Activated CD4-positive, CD25-positive, alpha-beta regulatory T cell treated with anti-CD3 and anti-CD28 coated beads, Interleukin-2, amount 50 U/mL, for 16 hours (primary cell): ENCODE data around the gene MOB3B.

Experiments
- DNase-seq: peaks from one replicate; pipeline ENCODE4 v3.0.0-alpha.2; 2020; ENCODE audit warnings: low read depth, low spot score

Gene MOB3B

DNA sequence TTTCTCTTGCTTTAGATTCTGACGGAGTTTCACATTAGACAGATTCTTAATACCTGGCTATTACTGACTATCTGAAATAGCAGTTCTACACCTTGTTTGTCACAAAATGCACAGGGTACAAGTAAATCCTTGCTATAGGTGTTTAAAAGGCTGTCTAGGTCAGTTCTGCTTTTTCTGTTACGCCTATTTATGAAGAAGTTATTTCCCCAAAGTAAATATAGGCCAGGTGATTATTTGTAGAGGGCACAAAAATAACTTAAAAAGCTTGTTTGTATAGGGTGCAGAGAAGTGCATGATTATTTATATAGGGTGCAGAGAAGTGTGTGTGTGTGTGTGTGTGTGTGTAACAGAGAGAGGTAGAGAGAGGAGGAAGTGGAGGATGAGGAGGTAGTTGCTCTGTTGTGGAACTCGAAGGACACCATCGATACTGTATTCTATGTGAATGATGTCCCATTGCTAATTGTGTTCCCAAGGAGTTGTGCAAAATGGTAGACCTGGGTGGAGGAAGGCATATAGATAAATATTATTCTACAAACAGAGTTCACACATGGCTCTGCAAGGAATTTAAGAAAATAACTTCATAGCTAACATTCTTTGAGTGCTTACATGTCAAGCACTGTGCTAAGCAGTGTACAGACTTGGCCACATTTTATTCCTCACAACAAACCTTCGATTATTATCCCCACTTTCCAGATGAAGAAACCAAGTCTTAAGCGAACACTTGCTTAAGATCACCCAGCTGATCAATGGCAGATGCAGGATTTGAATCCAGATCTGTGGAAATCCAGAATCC, 136.4 kb downstream of the MOB3B start:
- DNase-seq = no peak

- DNase-seq = no peak
These were observed 137.2 kb downstream of the MOB3B start for GRCh38 chr9:27392451-27392850.

GRCh38 chr9:27391040-27391895, 138.3 kb downstream of the MOB3B start:
- DNase-seq = no peak

DNA sequence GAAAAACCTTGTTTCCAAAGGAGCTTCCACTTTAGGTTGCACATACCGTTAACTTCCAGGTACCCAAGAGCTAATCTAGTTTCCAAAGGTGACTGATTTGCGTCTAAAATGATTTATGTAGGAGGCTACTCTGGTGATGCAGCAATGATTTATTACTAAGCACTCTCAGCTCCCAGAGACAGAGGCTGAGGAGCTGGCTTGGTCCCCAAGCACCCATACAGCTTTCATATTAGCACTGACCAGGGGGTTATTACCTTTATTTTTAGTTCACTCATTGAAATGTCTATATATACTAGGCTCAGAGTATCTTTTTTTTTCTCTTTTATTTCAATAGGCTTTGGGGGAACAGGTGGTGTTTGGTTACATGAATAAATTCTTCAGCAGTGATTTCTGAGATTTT, 141.5 kb downstream of the MOB3B start:
- no peak for DNase-seq

DNA sequence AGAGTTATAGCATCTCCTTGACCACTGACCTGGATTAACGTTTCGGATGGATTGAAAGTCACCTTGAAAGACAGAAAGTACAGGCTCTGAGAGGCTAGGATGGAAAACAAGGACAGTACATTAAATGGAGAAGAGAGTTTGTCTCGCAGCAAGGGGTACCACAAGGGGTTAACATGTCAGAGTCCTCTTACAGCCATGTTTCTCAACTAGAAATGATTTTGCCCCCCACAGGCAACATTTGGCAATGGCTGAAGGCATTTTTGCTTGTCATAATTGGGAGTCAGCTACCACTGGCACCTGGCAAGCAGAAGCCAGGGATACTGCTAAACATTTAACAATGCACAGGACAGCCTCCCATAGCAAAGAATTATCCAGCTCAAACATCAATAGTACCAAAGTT, 141.9 kb downstream of the MOB3B start:
- no peak for DNase-seq

DNA sequence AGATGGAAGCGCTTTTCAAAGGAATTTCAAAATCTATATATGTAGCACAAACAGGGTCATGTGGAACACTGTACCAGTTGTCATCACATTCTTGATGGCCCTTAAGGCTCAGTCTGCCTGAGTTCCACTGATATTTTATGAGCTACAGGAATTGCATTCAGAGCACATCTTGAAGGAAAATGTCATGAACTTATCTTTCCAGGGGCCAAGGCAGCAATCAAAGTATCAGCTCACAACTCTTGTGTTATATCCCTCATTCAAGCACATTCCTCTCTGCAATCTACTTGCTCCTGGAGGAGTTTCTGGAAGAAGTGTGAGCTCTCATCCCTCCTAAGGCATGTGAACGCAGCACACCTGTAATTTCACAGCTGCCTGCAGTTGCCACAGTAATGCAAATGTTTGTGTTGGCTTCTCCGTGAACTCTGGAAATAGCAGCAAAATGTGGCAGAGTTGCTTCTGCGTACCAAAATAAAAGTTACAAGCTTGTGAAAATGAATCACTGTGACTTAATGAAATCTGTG, 143.0 kb downstream of the MOB3B start:
- no peak for DNase-seq

DNA sequence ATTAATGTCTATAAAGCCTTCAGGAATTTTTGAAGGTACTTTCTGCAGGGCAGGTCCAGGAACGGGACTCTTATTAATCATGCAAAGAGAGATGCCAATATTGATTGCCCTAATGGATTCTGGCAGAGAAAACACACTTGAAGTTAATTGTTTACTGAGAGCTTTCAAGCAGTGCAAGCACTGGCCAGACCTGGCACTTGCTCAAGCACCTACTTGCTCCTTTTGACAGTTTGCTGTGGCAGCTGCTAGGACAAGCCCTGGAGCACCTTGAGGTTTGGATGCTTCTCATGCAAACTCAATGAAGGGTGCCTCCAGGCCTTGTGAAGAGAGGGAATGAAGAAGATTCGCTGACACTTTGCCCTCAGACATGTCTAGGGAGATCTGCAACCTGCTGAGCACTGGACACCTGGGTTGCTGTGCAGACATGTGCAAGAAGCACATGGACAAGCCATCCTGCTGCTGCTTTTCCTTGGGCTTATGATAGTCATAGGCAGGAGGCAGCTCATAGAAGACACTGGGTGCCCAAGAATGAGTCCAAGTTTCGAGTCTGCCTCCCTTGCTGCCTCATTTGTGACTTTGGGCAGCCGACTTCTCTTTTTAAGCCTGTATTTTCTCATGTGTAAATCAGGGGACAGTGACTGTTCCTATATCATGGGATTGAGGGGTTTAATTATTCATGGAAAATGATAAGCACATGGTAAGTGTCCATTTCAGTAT, 143.8 kb downstream of the MOB3B start:
- no peak for DNase-seq

GRCh38 chr9:27384262-27385014, 145.2 kb downstream of the MOB3B start:
- no peak for DNase-seq

DNA sequence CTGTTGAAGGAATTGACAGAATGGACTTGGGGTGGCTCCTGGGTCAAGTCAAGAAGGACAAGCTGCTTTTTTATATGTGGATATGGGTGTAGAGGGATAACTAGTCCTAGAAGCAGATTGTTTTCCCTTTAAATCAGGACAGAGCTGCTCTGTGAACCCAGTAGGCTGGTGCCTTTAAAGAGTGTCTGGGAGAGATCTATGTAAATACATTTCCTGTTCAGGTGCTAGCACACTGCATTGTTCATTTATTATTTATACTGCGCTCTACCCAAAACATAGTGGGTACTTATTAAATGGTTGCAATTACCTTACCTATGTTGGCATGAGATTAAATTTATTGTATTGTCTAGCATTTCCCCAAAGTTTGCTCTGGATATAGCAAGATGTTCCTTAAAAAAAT, 146.1 kb downstream of the MOB3B start:
- DNase-seq = no peak

DNA sequence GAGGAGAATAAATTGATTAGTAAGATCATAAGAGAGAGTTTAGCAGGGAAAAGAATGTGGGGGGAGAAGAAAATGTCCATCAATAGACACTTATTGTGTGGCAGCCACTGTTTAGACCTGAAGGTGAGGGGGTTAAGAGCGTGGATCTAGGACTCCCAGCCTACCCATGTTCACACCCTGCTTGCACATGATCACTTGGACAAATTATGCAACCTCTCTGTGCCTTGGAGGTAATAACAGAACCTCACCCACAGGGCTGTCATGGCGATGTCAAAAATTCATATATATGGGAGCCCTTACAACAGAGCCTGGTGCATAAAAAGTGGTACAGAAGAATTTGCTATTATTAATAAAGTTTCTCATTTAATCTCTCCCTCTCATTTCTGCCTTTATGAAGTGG, 146.6 kb downstream of the MOB3B start:
- DNase-seq = no peak

GRCh38 chr9:27382308-27382707, 147.3 kb downstream of the MOB3B start:
- no peak for DNase-seq

- DNase-seq = no peak
These were observed 150.0 kb downstream of the MOB3B start for GRCh38 chr9:27379311-27380251.

GRCh38 chr9:27377811-27378456, 151.7 kb downstream of the MOB3B start:
- DNase-seq = no peak

- no peak for DNase-seq
These were observed 152.3 kb downstream of the MOB3B start for GRCh38 chr9:27377147-27377807.

- no peak for DNase-seq
These were observed 155.8 kb downstream of the MOB3B start for GRCh38 chr9:27373851-27374250.

GRCh38 chr9:27372615-27373014, 157.0 kb downstream of the MOB3B start:
- DNase-seq = no peak

GRCh38 chr9:27371382-27371781, 158.2 kb downstream of the MOB3B start:
- DNase-seq = no peak

DNA sequence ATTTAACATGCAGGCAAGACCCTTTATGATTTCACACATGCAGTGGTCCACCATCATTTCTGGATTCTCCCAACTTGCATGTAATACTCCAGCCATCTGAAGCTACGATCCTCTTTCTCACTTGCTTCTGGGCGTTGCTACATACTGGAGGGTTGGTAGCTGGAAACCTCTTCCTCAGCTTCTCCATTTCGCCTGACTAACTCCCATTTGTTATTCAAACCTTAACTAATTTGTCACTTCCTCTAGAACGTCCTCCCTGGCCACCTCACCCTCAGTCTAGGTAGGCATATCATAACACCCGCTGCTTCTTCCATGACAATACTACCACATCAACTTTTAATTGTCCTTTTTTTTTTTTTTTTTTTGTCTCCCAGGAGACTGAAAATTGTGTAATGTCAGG, 160.0 kb downstream of the MOB3B start:
- DNase-seq = no peak

GRCh38 chr9:27368316-27368985, 161.2 kb downstream of the MOB3B start:
- no peak for DNase-seq
